GM20000 (cell line): ENCODE measurements around the gene RNF141.

Experiments
- DNase-seq: peaks from one replicate; pipeline ENCODE4 v3.0.0; 2012; ENCODE audit warnings: low spot score
- TF ChIP-seq, protein P1 (sequence below): IDR thresholded peaks from 2 replicates; pipeline ENCODE4 v1.5.1; 2012; ENCODE audit warnings: mild to moderate bottlenecking, control low read depth; ENCODE audit errors: extremely low read depth, missing control alignments

The RNF141 gene

DNA sequence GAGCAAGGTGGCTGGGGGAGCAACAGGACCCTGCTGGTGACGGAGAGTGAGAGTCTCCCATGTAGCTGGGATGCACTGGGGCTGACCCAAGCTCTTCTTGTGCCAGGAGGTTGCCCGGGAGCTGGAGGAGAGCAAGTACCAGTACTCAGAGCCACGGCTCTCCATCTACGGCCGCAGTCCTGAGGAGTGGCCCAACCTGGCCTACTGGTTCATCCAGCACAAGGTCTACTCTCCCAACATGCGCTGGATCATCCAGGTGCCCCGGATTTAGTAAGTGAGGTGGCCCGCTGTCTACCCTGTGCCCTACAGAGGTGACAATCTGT, 45.6 kb downstream of the RNF141 start:
- TF ChIP-seq, protein P1, sequence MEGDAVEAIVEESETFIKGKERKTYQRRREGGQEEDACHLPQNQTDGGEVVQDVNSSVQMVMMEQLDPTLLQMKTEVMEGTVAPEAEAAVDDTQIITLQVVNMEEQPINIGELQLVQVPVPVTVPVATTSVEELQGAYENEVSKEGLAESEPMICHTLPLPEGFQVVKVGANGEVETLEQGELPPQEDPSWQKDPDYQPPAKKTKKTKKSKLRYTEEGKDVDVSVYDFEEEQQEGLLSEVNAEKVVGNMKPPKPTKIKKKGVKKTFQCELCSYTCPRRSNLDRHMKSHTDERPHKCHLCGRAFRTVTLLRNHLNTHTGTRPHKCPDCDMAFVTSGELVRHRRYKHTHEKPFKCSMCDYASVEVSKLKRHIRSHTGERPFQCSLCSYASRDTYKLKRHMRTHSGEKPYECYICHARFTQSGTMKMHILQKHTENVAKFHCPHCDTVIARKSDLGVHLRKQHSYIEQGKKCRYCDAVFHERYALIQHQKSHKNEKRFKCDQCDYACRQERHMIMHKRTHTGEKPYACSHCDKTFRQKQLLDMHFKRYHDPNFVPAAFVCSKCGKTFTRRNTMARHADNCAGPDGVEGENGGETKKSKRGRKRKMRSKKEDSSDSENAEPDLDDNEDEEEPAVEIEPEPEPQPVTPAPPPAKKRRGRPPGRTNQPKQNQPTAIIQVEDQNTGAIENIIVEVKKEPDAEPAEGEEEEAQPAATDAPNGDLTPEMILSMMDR = no peak

DNA sequence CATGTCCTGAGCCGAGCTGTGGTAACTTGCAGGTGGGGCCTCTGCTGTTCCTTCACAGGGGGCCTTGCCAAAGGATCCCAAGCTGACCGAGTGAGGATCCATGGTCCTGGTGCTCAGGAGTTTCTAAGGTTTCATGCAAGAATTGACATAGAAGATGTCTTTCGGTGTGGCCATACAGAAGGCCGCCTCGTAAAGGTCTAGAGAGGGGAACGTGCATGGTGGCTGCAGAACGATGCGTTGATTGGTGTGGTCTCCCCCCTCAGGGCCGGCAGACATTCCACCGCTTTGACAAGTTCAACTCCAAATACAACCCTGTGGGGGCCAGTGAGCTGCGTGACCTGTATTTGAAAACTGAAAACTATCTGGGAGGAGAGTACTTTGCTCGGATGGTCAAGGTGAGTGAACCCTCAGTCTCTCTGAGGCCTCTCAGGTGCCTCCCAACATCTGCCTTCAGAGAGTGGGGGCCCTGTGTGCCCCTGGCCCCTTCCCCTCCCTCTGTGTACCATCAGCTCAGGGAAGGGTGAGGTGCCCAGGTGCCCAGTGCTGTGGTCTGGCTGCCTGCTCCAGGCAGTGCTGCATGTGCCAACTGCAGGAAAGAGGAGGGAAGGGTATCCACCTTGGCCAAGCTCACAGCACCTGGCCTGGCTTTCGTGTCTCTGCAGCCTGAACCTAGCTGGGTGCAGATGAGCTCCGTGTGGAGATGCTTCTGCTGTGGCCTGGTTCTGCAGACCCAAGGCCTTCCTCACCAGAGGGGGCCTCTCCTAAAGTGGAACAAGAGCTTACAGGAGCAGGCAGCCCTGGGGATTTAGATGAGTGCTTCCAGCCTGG, 46.1 kb downstream of the RNF141 start:
- DNase-seq = no peak

More for the DNA sequence above, 45.6 kb downstream of the RNF141 start:
- DNase-seq = no peak

DNA sequence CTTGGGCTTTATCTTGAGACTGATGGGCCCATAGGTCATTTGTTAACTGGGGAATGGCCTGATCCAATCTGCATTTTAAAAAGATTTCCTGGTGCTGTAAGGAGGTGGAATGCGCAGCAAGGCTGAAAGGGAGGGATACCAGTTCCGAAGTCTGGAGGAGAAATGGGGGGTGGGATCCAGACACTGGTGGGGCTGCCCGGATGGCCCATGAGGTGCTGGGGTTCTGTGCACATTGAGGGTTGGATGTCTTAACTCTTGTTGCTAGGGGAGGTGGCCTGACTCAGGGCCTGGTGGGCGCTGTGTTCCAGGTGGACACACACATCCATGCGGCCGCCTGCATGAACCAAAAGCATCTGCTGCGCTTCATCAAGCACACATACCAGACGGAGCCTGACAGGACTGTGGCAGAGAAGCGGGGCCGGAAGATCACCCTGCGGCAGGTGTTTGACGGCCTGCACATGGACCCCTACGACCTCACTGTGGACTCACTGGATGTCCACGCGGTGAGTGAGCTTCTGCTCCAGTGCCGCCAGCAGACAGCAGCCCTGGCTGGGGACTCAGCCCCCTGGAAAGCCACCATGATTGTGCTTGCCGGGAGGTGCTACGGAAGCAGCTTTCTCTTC, 47.8 kb downstream of the RNF141 start:
- TF ChIP-seq, protein P1 = no peak
- no peak for DNase-seq

More for the DNA sequence above, 46.1 kb downstream of the RNF141 start:
- TF ChIP-seq, protein P1 = no peak

DNA sequence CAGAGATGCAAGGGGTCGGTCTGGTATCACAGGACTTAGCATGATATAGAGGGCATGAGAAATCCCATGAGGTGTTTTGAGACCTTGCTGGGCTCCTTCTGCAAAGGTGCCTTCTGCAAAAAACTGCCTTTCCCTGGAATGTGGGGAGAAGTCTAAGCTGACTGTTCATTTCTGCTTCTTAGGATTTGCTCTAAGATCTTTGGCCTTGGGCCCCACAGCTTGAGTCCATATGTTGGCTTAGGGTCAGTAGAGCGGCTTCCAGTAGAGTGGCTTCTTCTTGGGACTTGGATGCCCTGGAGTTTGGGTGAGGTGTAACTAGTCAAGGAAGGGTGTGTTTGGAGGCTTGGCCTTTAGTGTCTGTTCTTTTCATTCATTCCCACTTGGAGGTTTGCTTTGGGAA, 48.9 kb downstream of the RNF141 start:
- TF ChIP-seq, protein P1 = no peak
- no peak for DNase-seq

DNA sequence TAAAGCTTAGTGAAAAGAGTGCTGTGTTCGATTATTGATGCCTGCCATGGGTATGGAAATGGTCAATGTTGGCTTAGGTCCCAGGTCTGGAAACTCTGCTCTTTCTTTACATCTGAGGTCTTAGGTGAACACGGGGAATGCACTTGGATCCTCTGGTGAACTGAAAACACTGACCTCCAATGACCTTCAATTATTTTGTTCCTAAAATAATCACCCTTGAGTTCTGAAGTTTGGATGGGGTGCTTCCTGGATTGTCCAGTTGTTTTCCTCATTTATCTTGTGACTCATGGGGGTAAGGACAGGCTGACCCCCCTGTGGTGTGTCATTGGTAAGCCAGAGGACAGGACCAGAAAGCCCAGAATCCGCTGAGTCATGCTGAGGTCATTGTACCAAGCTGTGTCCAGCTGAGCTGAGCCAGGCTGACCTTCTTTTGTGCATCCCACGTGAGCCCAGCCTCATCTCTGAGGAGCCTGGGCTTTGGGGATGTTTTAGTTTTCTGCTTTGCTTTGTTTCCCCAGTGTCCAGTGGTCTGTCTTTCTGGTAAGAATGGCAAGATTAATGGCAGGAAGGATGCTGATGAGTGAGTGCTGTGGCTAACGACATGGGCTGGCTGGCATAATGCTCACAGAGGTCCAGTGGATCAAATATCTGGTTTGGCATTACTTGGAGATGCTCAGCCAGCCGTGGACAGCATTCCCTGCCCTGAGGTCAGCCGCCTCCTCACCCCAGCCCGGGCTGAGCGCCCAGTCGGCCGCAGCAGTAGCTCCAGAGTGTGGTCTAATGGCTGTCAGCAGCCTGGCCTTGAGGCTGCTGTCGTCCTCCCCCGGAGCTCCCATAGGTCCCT, 50.4 kb downstream of the RNF141 start:
- TF ChIP-seq, protein P1 = no peak
- DNase-seq = no peak

DNA sequence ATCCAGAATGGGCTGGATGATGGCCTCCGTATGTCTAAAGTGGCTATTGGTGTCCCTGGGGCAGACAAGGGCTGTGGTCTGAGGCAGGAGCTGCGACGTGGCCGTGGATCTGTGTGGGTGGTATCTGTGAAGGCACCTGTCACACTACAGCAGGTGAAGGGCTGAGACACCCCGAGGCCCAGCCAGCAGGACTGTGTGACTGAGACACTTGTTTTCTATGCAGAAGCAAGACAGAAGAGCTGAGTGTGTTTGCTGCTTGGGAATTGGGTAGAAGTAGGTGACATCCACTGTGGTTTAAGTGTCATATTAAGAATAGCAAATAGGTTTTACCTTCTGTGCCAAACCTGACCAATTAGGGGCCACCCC, 51.0 kb downstream of the RNF141 start:
- TF ChIP-seq, protein P1 = no peak
- DNase-seq = no peak
